ENCODE measurements around the gene GP5.

The GP5 gene

DNA sequence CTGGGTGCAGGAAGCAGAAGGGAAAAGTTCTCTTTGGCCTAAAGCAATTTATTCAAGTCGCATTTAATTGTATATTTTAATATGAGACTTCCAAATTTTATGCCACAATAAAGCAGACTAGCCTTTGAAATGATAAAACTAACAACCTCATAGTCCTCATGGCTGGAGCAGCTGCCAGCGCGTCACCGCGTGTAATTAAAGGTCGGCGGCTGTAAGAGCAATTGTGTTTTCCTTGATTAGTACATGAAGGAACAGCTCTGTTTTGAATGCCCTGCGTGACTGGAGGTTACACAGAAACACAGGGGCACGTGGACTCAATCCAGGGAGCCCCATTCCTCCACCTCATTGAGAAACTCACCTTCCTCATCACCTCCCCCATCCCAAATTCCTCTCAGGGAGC is 19.4 kb downstream of the GP5 start:
- TF ChIP-seq, protein P1, sequence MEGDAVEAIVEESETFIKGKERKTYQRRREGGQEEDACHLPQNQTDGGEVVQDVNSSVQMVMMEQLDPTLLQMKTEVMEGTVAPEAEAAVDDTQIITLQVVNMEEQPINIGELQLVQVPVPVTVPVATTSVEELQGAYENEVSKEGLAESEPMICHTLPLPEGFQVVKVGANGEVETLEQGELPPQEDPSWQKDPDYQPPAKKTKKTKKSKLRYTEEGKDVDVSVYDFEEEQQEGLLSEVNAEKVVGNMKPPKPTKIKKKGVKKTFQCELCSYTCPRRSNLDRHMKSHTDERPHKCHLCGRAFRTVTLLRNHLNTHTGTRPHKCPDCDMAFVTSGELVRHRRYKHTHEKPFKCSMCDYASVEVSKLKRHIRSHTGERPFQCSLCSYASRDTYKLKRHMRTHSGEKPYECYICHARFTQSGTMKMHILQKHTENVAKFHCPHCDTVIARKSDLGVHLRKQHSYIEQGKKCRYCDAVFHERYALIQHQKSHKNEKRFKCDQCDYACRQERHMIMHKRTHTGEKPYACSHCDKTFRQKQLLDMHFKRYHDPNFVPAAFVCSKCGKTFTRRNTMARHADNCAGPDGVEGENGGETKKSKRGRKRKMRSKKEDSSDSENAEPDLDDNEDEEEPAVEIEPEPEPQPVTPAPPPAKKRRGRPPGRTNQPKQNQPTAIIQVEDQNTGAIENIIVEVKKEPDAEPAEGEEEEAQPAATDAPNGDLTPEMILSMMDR (IDR thresholded peaks at IDR 0.05; ENCODE audit: low read depth, low read length) = no peak
- no peak for DNase-seq (ENCODE audit: extremely low read depth, low read depth)

DNA sequence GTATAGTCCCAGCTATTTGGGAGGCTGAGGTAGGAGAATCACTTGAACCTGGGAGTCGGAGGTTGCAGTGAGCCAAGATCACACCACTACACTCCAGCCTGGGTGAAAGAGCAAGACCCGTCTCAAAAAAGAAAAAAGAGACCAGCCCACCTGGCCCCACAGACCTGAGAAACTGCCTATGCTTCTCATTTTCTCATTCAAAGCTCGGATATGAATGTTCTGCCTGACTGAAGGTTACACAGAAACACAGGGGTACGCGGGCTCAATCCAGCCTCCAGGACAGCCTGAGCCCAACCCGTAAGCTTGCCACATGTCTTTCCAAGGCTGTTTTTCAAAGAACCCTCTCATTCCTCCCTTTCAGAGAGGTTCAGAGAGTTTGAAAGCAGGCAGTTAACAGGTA is 19.8 kb downstream of the GP5 start:
- DNase-seq (ENCODE audit: extremely low read depth, low read depth) = no peak
- TF ChIP-seq, protein P1 (IDR thresholded peaks at IDR 0.05; ENCODE audit: low read depth, low read length) = no peak

DNA sequence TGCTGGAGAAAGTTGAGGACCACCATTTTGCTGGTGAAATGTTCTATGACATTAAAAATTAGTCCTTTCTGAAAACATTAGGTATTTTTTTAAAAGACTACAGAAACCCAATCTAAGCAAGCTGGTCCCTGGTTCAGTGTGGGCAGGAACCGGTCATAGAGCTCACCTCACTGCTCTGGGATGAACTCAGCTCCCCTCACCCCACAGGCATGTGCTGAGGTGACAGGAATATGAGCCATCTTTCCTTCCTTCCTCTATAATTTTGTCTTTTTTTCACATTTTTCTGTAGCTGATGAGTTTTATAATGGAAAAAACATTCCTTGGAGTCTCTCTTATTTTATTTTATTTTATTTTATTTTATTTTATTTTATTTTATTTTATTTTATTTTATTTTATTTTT is 21.4 kb downstream of the GP5 start:
- TF ChIP-seq, protein P1 (IDR thresholded peaks at IDR 0.05; ENCODE audit: low read depth, low read length) = no peak
- DNase-seq (ENCODE audit: extremely low read depth, low read depth) = no peak

DNA sequence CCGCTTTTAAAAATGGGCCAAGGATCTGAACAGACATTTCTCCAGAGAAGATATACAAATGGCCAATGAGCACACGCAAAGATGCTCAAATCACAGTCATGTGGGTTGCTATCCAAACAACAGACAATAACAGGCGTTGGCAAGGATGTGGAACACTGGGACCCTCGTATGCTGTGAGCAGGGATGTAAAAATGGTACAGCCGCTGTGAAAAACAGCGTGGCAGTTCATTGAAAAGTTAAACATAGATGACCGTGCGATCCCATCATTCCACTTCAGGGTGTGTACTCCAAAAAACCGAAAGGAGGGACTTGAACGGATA is 22.9 kb downstream of the GP5 start:
- TF ChIP-seq, protein P1 (IDR thresholded peaks at IDR 0.05; ENCODE audit: low read depth, low read length) = no peak
- no peak for DNase-seq (ENCODE audit: extremely low read depth, low read depth)

DNA sequence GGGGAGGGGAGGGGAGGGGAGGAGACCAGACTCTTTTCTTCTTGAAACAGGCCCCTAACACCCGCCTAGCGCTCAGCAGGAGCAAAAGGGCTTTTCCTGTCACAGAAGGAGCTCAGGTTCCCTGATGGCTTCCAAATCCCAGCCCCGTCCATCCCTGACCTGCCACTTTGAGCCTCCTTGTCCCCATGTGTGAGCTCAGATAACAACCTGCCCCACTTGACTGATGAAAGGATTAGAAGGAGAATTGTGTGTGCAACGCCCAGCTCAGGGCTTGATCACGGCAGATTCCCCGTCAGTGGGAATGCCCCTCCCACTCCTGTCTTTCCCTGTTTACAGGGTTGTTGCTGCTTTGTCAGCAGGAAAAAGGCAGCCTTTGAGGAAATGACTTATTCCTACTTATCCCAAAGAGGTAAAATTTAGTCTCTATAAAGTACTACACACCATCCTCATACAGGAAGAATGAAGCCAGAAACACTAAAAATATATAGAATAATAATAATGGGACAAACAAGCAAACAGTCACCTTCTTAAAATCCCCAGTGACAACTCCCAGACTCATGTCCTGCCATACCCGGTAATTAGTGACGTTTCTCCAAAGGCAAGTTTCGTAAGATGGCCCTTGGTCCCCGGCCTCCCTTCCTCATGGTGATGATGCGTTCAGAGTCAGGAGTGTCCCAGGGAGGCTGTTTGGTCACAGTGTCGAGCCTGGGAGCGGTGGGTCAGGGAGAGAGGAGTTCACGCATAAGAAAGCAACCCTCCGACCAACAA is 23.4 kb downstream of the GP5 start:
- TF ChIP-seq, protein P1 (IDR thresholded peaks at IDR 0.05; ENCODE audit: low read depth, low read length) = no peak

DNA sequence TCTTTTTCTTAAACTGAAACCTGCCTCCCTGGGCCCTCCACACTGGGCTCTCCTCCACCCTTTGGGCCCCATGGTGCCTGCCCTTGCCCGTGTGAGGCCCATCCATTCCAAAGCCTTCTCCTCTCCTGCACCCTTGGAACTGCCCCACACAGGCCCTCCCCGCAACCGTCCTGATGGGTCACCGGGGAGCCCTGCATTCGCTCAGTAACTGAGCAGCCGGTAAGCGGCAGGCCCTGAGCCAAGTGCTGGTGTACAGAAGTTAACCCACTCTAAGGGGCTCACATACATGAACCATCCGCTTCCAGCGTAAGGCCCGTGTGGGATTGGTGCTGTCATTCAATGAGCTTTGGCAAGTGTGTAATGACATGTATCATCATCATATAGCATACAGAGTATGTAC is 24.1 kb downstream of the GP5 start:
- DNase-seq (ENCODE audit: extremely low read depth, low read depth) = no peak
- TF ChIP-seq, protein P1 (IDR thresholded peaks at IDR 0.05; ENCODE audit: low read depth, low read length) = no peak

More for the DNA sequence above, 23.4 kb downstream of the GP5 start:
- DNase-seq (ENCODE audit: extremely low read depth, low read depth) = no peak

DNA sequence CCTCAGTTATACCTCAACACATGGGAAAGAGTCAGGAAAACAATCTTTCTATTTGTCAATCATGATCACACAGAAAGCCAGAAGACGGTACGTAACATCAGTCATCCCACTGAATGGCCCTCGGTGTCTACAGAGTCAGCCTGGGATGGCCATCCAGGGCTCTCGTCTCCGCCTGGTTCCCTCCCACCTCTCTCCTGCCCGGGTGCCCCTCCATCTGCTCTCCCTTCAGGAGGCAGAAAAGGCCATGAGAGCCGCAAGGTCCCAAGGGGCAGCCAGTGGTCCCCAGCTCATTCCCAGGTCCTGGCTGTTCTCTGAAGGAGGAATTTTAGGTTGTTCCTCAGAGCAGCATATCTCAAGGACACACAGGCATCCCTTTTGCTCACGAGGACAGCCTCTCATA is 25.2 kb downstream of the GP5 start:
- DNase-seq (ENCODE audit: extremely low read depth, low read depth) = no peak
- TF ChIP-seq, protein P1 (IDR thresholded peaks at IDR 0.05; ENCODE audit: low read depth, low read length) = no peak
